Pons (tissue), 1 donor: ENCODE results near the gene TIAM1.

Experiments used
- DNase-seq: peaks from one replicate; pipeline ENCODE4 v3.0.0-alpha.2; 2016; ENCODE audit warnings: low spot score

Gene TIAM1

GRCh38 chr21:31164713-31165694, 179.1 kb downstream of the TIAM1 start:
- DNase-seq = no peak

- DNase-seq = peak; percentile 55
These were observed 181.2 kb downstream of the TIAM1 start for GRCh38 chr21:31162827-31163226.

- peak; percentile 52 for DNase-seq
These were observed 181.9 kb downstream of the TIAM1 start for GRCh38 chr21:31162079-31162699.

GRCh38 chr21:31161157-31161556, 182.9 kb downstream of the TIAM1 start:
- DNase-seq = peak; percentile 93

GRCh38 chr21:31159808-31160207, 184.3 kb downstream of the TIAM1 start:
- DNase-seq = peak; percentile 67

- peak; percentile 86 for DNase-seq
These were observed 185.1 kb downstream of the TIAM1 start for GRCh38 chr21:31158789-31159581.

- DNase-seq = no peak
These were observed 186.3 kb downstream of the TIAM1 start for GRCh38 chr21:31157756-31158155.

GRCh38 chr21:31156662-31157061, 187.4 kb downstream of the TIAM1 start:
- DNase-seq = no peak

- DNase-seq = no peak
These were observed 187.9 kb downstream of the TIAM1 start for GRCh38 chr21:31156169-31156568.

GRCh38 chr21:31151156-31152045, 192.7 kb downstream of the TIAM1 start:
- DNase-seq = no peak

GRCh38 chr21:31145274-31145673, 198.8 kb downstream of the TIAM1 start:
- DNase-seq = no peak

GRCh38 chr21:31143036-31143435, 201.0 kb downstream of the TIAM1 start:
- no peak for DNase-seq

- DNase-seq = no peak
These were observed 201.5 kb downstream of the TIAM1 start for GRCh38 chr21:31142600-31142999.

- no peak for DNase-seq
These were observed 202.6 kb downstream of the TIAM1 start for GRCh38 chr21:31141389-31142000.

- DNase-seq = no peak
These were observed 203.4 kb downstream of the TIAM1 start for GRCh38 chr21:31140676-31141075.

- no peak for DNase-seq
These were observed 204.0 kb downstream of the TIAM1 start for GRCh38 chr21:31140025-31140424.

GRCh38 chr21:31137960-31138359, 206.1 kb downstream of the TIAM1 start:
- no peak for DNase-seq

- peak; percentile 69 for DNase-seq
These were observed 207.2 kb downstream of the TIAM1 start for GRCh38 chr21:31136891-31137290.

GRCh38 chr21:31135531-31136184, 208.4 kb downstream of the TIAM1 start:
- no peak for DNase-seq

- no peak for DNase-seq
These were observed 210.7 kb downstream of the TIAM1 start for GRCh38 chr21:31133243-31133830.
